H9 (cell line): Measurements from ENCODE around the gene RHBDD2. TPM values are rescaled to one million over a fixed set of nuclear protein-coding genes. Genes with fewer than 3 reads are reported as not detected.
"Not testable (repeated sequence)": the region's sequence is repeated elsewhere in the genome, so short reads cannot be mapped to it uniquely, and the experiment has no call there.

Experiments used
- DNase-seq: peaks from one replicate; pipeline ENCODE4 v3.0.0-alpha.2; 2017
- H2AFZ ChIP-seq: one replicate; pipeline ENCODE4 v1.6.1; 2013; ENCODE audit warnings: mild to moderate bottlenecking, low read length, control low read depth, moderate library complexity
- H2AK5ac ChIP-seq: 2 replicates; pipeline ENCODE4 v1.6.1; 2013; ENCODE audit warnings: low read length, control low read depth, mixed read lengths; ENCODE audit not compliant: insufficient read length
- H2BK120ac ChIP-seq: one replicate; pipeline ENCODE4 v1.6.1; 2013; ENCODE audit warnings: low read depth, mild to moderate bottlenecking, low read length, control low read depth, inconsistent platforms; ENCODE audit not compliant: poor library complexity, severe bottlenecking
- H2BK12ac ChIP-seq: 2 replicates; pipeline ENCODE4 v1.6.1; 2013; ENCODE audit warnings: low read length, control low read depth, mixed read lengths, low read depth; ENCODE audit not compliant: insufficient read length
- H2BK15ac ChIP-seq: 2 replicates; pipeline ENCODE4 v1.6.1; 2013; ENCODE audit warnings: low read depth, low read length, control low read depth
- H2BK20ac ChIP-seq: one replicate; pipeline ENCODE4 v1.6.1; 2013; ENCODE audit warnings: low read depth, mild to moderate bottlenecking, low read length, control low read depth, inconsistent platforms; ENCODE audit not compliant: poor library complexity, severe bottlenecking
- H2BK5ac ChIP-seq: 2 replicates; pipeline ENCODE4 v1.6.1; 2013; ENCODE audit warnings: low read length, control low read depth, mixed read lengths; ENCODE audit not compliant: insufficient read length
- H3K14ac ChIP-seq: 2 replicates; pipeline ENCODE4 v1.6.1; 2013; ENCODE audit warnings: low read length, control low read depth; ENCODE audit not compliant: insufficient read depth
- H3K18ac ChIP-seq: 2 replicates; pipeline ENCODE4 v1.6.1; 2013; ENCODE audit warnings: low read depth, mild to moderate bottlenecking, mixed read lengths, low read length, control low read depth; ENCODE audit not compliant: insufficient read length
- H3K23ac ChIP-seq: 2 replicates; pipeline ENCODE4 v1.6.1; 2013; ENCODE audit warnings: low read length, control low read depth, mixed read lengths, low read depth; ENCODE audit not compliant: insufficient read length
- H3K23me2 ChIP-seq: 2 replicates; pipeline ENCODE4 v1.6.1; 2013; ENCODE audit warnings: low read depth, mild to moderate bottlenecking, mixed read lengths, low read length, control low read depth; ENCODE audit not compliant: insufficient read length, poor library complexity, severe bottlenecking
- H3K27ac ChIP-seq: 2 replicates; pipeline ENCODE4 v1.5.1; 2013; ENCODE audit warnings: low read length, control low read depth, mixed read lengths, low read depth; ENCODE audit not compliant: insufficient read length
- H3K27me3 ChIP-seq: 2 replicates; pipeline ENCODE4 v1.6.1; 2013; ENCODE audit warnings: low read length, control low read depth, inconsistent platforms; ENCODE audit not compliant: insufficient read depth
- H3K4ac ChIP-seq: 2 replicates; pipeline ENCODE4 v1.6.1; 2013; ENCODE audit warnings: low read depth, mild to moderate bottlenecking, control low read depth, inconsistent platforms, low read length, moderate library complexity
- H3K4me1 ChIP-seq: 2 replicates; pipeline ENCODE4 v1.6.1; 2013; ENCODE audit warnings: low read length, control low read depth, inconsistent platforms; ENCODE audit not compliant: insufficient read depth
- H3K4me2 ChIP-seq: 2 replicates; pipeline ENCODE4 v1.6.1; 2013; ENCODE audit warnings: low read length, control low read depth, mixed read lengths; ENCODE audit not compliant: insufficient read length, insufficient read depth
- H3K56ac ChIP-seq: 2 replicates; pipeline ENCODE4 v1.6.1; 2013; ENCODE audit warnings: low read depth, mild to moderate bottlenecking, mixed read lengths, low read length, control low read depth; ENCODE audit not compliant: insufficient read length
- H3K79me1 ChIP-seq: 2 replicates; pipeline ENCODE4 v1.6.1; 2013; ENCODE audit warnings: low read depth, mild to moderate bottlenecking, moderate library complexity, low read length, control low read depth, inconsistent platforms; ENCODE audit not compliant: insufficient read depth, poor library complexity, severe bottlenecking
- H3K79me2 ChIP-seq: 2 replicates; pipeline ENCODE4 v1.6.1; 2013; ENCODE audit warnings: low read length, control low read depth, inconsistent platforms; ENCODE audit not compliant: insufficient read depth
- H3K9ac ChIP-seq: 2 replicates; pipeline ENCODE4 v1.6.1; 2013; ENCODE audit warnings: low read length, control low read depth, mixed read lengths; ENCODE audit not compliant: insufficient read length; ENCODE audit errors: extremely low read depth
- H3K9me3 ChIP-seq: one replicate; pipeline ENCODE4 v1.6.1; 2013; ENCODE audit warnings: low read depth, low read length, inconsistent platforms; ENCODE audit not compliant: control insufficient read depth
- H3T11ph ChIP-seq: one replicate; pipeline ENCODE4 v1.6.1; 2013; ENCODE audit warnings: mild to moderate bottlenecking, low read length, control low read depth, inconsistent platforms
- H4K20me1 ChIP-seq: one replicate; pipeline ENCODE4 v1.6.1; 2013; ENCODE audit not compliant: control insufficient read depth, insufficient read length, insufficient read depth
- H4K5ac ChIP-seq: 2 replicates; pipeline ENCODE4 v1.6.1; 2013; ENCODE audit warnings: low read depth, mild to moderate bottlenecking, mixed read lengths, low read length, control low read depth; ENCODE audit not compliant: insufficient read length
- H4K8ac ChIP-seq: replicated peaks from 2 replicates; pipeline ENCODE4 v1.6.1; 2013; ENCODE audit warnings: low read length, control low read depth, mixed read lengths, low read depth; ENCODE audit not compliant: insufficient read length
- H4K91ac ChIP-seq: 2 replicates; pipeline ENCODE4 v1.6.1; 2013; ENCODE audit warnings: low read depth, mild to moderate bottlenecking, moderate library complexity, mixed read lengths, low read length, control low read depth; ENCODE audit not compliant: insufficient read length
- H3K27ac Mint-ChIP-seq, 3 experiments: 2 replicates in 2 of 3; 3 replicates in 1 of 3; pipeline ENCODE4 v1.8.0; 2020 to 2021; ENCODE audit warnings: mixed read lengths in 3 of 3, mild to moderate bottlenecking in 1 of 3, moderate library complexity in 1 of 3
- H3K27me3 Mint-ChIP-seq: 2 replicates; pipeline ENCODE4 v1.8.0; 2021; ENCODE audit warnings: low read depth, mild to moderate bottlenecking, moderate library complexity, mixed read lengths
- H3K36me3 Mint-ChIP-seq, 3 experiments: 2 replicates in 2 of 3; 3 replicates in 1 of 3; pipeline ENCODE4 v1.8.0; 2020 to 2021; ENCODE audit warnings: low read depth in 3 of 3, mixed read lengths in 3 of 3; ENCODE audit not compliant: insufficient read depth in 1 of 3
- H3K4me1 Mint-ChIP-seq, 2 experiments: 2 replicates each; pipeline ENCODE4 v1.8.0; 2020; ENCODE audit warnings: mixed read lengths in 2 of 2
- H3K4me3 Mint-ChIP-seq, 2 experiments: 2 replicates in 1 of 2; 3 replicates in 1 of 2; pipeline ENCODE4 v1.8.0; 2020 to 2021; ENCODE audit warnings: mild to moderate bottlenecking in 2 of 2, mixed read lengths in 2 of 2, moderate library complexity in 1 of 2
- H3K9me3 Mint-ChIP-seq, 2 experiments: 2 replicates in 1 of 2; 3 replicates in 1 of 2; pipeline ENCODE4 v1.8.0; 2020; ENCODE audit warnings: mild to moderate bottlenecking in 2 of 2, mixed read lengths in 2 of 2, moderate library complexity in 1 of 2
- WGBS: extraction: QIAGEN DNeasy Blood & Tissue Kit; methylation state at CpG from one replicate; pipeline ENCODE4 v1.1.7; 2013; ENCODE audit warnings: missing lambda C conversion rate, low lambda C conversion rate, mixed read lengths; ENCODE audit not compliant: insufficient read length; ENCODE audit errors: extremely low coverage; 5-methylcytosine and 5-hydroxymethylcytosine counted together
- total RNA-seq: library from RNA; stranded (reverse); gene quantifications from 2 replicates; pipeline ENCODE4 v1.2.1, GENCODE V29; 2021
- TF ChIP-seq, protein P1 (sequence below): fragments of 200-600 bp; sonication (generic); conservative IDR thresholded peaks from 3 replicates; pipeline ENCODE4 v1.8.0; 2021; ENCODE audit warnings: antibody characterized with exemption, mild to moderate bottlenecking

The RHBDD2 gene
- total RNA-seq, 1 experiment from 2014 or later = 30.0 TPM

DNA sequence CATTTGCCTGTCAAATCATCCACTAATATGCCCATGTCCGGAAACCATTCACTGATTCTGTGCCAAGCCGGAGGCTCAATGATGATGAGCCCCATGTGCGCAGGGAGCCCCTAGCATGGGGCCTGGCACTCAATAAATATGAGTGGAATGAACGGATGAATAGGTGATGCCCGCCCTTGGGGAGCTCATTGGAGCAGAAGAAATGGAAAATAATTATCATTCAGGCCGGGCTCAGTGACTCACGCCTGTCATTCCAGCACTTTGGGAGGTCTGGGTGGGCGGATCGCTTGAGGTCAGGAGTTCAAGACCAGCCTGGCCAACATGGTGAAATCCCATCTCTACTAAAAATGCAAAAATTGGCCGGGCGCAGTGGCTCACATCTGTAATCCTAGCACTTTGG is 11.0 kb downstream of the RHBDD2 start:
- no peak overlapping the region for H2BK120ac ChIP-seq
- H3K23me2 ChIP-seq = no peaks in the 10 kb centered on the region
- H4K91ac ChIP-seq = no peak overlapping the region
- peaks cover 24 to 39% (median 36%) of the 10 kb centered on the region in 3 experiments for H3K36me3 Mint-ChIP-seq
- H3K4me1 Mint-ChIP-seq = peaks cover 2 to 3% of the 10 kb centered on the region in 2 experiments; a peak in 2 of 4 replicates
- H3K4ac ChIP-seq = no peak overlapping the region
- TF ChIP-seq, protein P1, sequence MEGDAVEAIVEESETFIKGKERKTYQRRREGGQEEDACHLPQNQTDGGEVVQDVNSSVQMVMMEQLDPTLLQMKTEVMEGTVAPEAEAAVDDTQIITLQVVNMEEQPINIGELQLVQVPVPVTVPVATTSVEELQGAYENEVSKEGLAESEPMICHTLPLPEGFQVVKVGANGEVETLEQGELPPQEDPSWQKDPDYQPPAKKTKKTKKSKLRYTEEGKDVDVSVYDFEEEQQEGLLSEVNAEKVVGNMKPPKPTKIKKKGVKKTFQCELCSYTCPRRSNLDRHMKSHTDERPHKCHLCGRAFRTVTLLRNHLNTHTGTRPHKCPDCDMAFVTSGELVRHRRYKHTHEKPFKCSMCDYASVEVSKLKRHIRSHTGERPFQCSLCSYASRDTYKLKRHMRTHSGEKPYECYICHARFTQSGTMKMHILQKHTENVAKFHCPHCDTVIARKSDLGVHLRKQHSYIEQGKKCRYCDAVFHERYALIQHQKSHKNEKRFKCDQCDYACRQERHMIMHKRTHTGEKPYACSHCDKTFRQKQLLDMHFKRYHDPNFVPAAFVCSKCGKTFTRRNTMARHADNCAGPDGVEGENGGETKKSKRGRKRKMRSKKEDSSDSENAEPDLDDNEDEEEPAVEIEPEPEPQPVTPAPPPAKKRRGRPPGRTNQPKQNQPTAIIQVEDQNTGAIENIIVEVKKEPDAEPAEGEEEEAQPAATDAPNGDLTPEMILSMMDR = no peak
- no peak overlapping the region for H3K14ac ChIP-seq
- no peaks in the 10 kb centered on the region for H3K27me3 ChIP-seq
- no peaks in the 10 kb centered on the region for H3K9me3 Mint-ChIP-seq
- no peak overlapping the region for H2AFZ ChIP-seq
- H4K8ac ChIP-seq = no peak overlapping the region
- H3K27ac ChIP-seq = no peak overlapping the region
- H2AK5ac ChIP-seq = no peak overlapping the region
- H3K9ac ChIP-seq = no peak overlapping the region
- H3K4me2 ChIP-seq = no peak overlapping the region
- no peak overlapping the region for H2BK20ac ChIP-seq
- H3K56ac ChIP-seq = no peak overlapping the region
- no peak overlapping the region for H2BK5ac ChIP-seq
- no peak overlapping the region for H2BK12ac ChIP-seq
- H3K79me1 ChIP-seq = no peaks in the 10 kb centered on the region
- H3K4me1 ChIP-seq = no peaks in the 10 kb centered on the region
- H3K18ac ChIP-seq = no peak overlapping the region
- no peak overlapping the region; a peak in 1 of 5 replicates for H3K4me3 Mint-ChIP-seq
- H3K9me3 ChIP-seq = no peaks in the 10 kb centered on the region
- no peak overlapping the region for H3K23ac ChIP-seq
- no peak overlapping the region for H3T11ph ChIP-seq
- DNase-seq = no peak
- H4K5ac ChIP-seq = no peak overlapping the region
- 0 out of 7 replicates have a peak overlapping the region, but pooled peaks of 1 of the 3 experiments have one; percentile 39 for H3K27ac Mint-ChIP-seq
- H3K79me2 ChIP-seq = no peaks in the 10 kb centered on the region
- no peaks in the 10 kb centered on the region; the same call in 1 of the 2 replicates for H3K27me3 Mint-ChIP-seq
- H2BK15ac ChIP-seq = no peak overlapping the region
- no peaks in the 10 kb centered on the region for H4K20me1 ChIP-seq
- WGBS = no CpG with 5 or more reads among the region's 11 CpGs

DNA sequence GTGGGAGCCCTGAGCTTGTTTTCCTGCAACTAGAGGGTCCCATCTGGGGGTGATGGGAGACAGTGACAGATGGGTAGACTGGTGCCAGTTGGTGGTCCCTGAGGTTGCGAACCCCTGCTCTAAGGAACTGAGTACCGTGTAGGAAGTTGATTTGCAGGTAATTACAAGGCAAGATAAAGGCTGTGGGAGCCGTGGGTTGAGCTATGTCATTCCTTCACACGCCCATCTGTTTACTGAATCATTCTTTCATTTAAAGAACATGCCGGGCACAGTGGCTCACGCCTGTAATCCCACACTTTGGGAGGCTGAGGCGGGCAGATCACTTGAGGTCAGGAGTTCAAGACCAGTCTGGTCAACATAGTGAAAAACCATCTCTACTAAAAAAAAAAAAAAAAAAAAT is 12.4 kb downstream of the RHBDD2 start:
- H2BK12ac ChIP-seq, H2BK5ac ChIP-seq, H4K20me1 ChIP-seq, H3K9me3 Mint-ChIP-seq, H2BK15ac ChIP-seq, H3K27me3 Mint-ChIP-seq, H2AK5ac ChIP-seq, H3K9me3 ChIP-seq, H3K27ac ChIP-seq, H2BK20ac ChIP-seq, H3K4ac ChIP-seq, H3K4me3 Mint-ChIP-seq, H3K79me1 ChIP-seq, H2AFZ ChIP-seq, H2BK120ac ChIP-seq, H3K4me2 ChIP-seq, H3K4me1 ChIP-seq, H3K23me2 ChIP-seq, H3T11ph ChIP-seq, H4K8ac ChIP-seq, H3K56ac ChIP-seq, H3K18ac ChIP-seq, H3K9ac ChIP-seq, H3K4me1 Mint-ChIP-seq, H3K27me3 ChIP-seq, H4K91ac ChIP-seq, H3K79me2 ChIP-seq, H3K23ac ChIP-seq, H4K5ac ChIP-seq, DNase-seq, H3K27ac Mint-ChIP-seq, H3K14ac ChIP-seq: not testable (repeated sequence)
- H3K36me3 Mint-ChIP-seq = peaks cover 14 to 25% (median 24%) of the 10 kb centered on the region in 3 experiments
- no CpG with 5 or more reads among the region's 7 CpGs for WGBS
